ENCODE measurements around the gene RFTN1. TPM values are rescaled to one million over a fixed set of nuclear protein-coding genes. Genes with fewer than 3 reads are reported as not detected.

The RFTN1 gene
- total RNA-seq, 1 experiment from 2014 or later = 2.2 TPM

DNA sequence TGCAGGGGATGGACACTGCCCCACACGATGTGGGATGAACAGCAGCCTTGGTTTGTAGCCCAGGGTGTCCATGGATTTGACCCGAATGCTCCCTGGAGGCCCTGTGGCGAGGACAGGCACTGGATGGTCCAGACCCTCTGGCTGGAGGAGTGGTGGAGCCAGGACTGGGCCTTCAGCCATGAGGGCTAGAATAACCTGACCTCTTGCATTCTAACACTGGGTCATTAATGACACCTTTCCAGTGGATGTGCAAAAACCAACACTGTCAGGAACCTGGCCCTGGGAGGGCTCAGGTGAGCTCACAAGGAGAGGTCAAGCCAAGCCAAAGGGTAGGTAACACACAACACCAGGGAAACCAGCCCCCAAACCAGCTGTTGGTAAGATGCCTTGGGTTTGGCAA, 197.1 kb downstream of the RFTN1 start:
- DNase-seq = no peak
- Mint-ChIP-seq H3K36me3 (ENCODE audit: insufficient read depth in 1 of 3, low read depth in 3 of 3) (peaks cover 2 to 27% (median 4%) of the 10 kb centered on the region in 3 experiments; a peak in 5 of 7 replicates), H3K9me3 (no peaks in the 10 kb centered on the region), H3K27me3 (ENCODE audit: low read depth) (no peaks in the 10 kb centered on the region; the same call in 1 of the 2 replicates), H3K27ac (no peak overlapping the region), H3K4me1 (peaks cover 11% of the 10 kb centered on the region in 2 experiments; a peak in 3 of 4 replicates), H3K4me3 (no peak overlapping the region)
- TF ChIP-seq, protein P1, sequence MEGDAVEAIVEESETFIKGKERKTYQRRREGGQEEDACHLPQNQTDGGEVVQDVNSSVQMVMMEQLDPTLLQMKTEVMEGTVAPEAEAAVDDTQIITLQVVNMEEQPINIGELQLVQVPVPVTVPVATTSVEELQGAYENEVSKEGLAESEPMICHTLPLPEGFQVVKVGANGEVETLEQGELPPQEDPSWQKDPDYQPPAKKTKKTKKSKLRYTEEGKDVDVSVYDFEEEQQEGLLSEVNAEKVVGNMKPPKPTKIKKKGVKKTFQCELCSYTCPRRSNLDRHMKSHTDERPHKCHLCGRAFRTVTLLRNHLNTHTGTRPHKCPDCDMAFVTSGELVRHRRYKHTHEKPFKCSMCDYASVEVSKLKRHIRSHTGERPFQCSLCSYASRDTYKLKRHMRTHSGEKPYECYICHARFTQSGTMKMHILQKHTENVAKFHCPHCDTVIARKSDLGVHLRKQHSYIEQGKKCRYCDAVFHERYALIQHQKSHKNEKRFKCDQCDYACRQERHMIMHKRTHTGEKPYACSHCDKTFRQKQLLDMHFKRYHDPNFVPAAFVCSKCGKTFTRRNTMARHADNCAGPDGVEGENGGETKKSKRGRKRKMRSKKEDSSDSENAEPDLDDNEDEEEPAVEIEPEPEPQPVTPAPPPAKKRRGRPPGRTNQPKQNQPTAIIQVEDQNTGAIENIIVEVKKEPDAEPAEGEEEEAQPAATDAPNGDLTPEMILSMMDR (conservative IDR thresholded peaks at IDR 0.05) = no peak
- WGBS (ENCODE audit: extremely low coverage, insufficient read length, low lambda C conversion rate) = no CpG with 5 or more reads among the region's 3 CpGs
- Histone ChIP-seq H2AFZ (ENCODE audit: low read length) (no peak overlapping the region), H3K4me1 (ENCODE audit: insufficient read depth, low read length) (no peaks in the 10 kb centered on the region), H4K91ac (ENCODE audit: insufficient read length, low read depth, low read length) (no peak overlapping the region), H3K27ac (ENCODE audit: insufficient read length, low read depth, low read length) (no peak overlapping the region), H3K56ac (ENCODE audit: insufficient read length, low read depth, low read length) (no peak overlapping the region), H2BK20ac (ENCODE audit: low read depth, low read length, poor library complexity, severe bottlenecking) (no peak overlapping the region), H2BK5ac (ENCODE audit: insufficient read length, low read length) (no peak overlapping the region), H3K18ac (ENCODE audit: insufficient read length, low read depth, low read length) (no peak overlapping the region), H3K23ac (ENCODE audit: insufficient read length, low read depth, low read length) (no peak overlapping the region), H4K20me1 (ENCODE audit: control insufficient read depth, insufficient read depth, insufficient read length) (no peaks in the 10 kb centered on the region), H3K9me3 (ENCODE audit: control insufficient read depth, low read depth, low read length) (no peaks in the 10 kb centered on the region), H3K14ac (ENCODE audit: insufficient read depth, low read length) (no peak overlapping the region), H2AK5ac (ENCODE audit: insufficient read length, low read length) (no peak overlapping the region), H4K5ac (ENCODE audit: insufficient read length, low read depth, low read length) (no peak overlapping the region), H2BK12ac (ENCODE audit: insufficient read length, low read depth, low read length) (no peak overlapping the region), H3K4me2 (ENCODE audit: insufficient read depth, insufficient read length, low read length) (no peak overlapping the region), H3K27me3 (ENCODE audit: insufficient read depth, low read length) (no peaks in the 10 kb centered on the region), H3K9ac (ENCODE audit: extremely low read depth, insufficient read length, low read length) (no peak overlapping the region), H3K79me1 (ENCODE audit: insufficient read depth, low read depth, low read length, poor library complexity, severe bottlenecking) (no peaks in the 10 kb centered on the region), H3K4ac (ENCODE audit: low read depth, low read length) (no peak overlapping the region), H2BK15ac (ENCODE audit: low read depth, low read length) (no peak overlapping the region), H3K79me2 (ENCODE audit: insufficient read depth, low read length) (no peaks in the 10 kb centered on the region; the same call in 1 of the 2 replicates), H4K8ac (replicated peaks; ENCODE audit: insufficient read length, low read depth, low read length) (no peak overlapping the region), H3K23me2 (ENCODE audit: insufficient read length, low read depth, low read length, poor library complexity, severe bottlenecking) (no peaks in the 10 kb centered on the region), H3T11ph (ENCODE audit: low read length) (no peak overlapping the region), H2BK120ac (ENCODE audit: low read depth, low read length, poor library complexity, severe bottlenecking) (no peak overlapping the region)
